ENCODE data around the gene KRTAP17-1.
"Not testable (repeated sequence)": the region's sequence is repeated elsewhere in the genome, so short reads cannot be mapped to it uniquely, and the experiment has no call there.

KRTAP17-1 gene

GRCh38 chr17:41301916-41302901, 13.3 kb downstream of the KRTAP17-1 start, which contains the start of gene KRTAP29-1:
Gene KRTAP29-1, minus strand, starts transcription at chr17:41302851. Its CDS starts 0 bp downstream, at chr17:41302851.
- DNase-seq, result no peak

DNA sequence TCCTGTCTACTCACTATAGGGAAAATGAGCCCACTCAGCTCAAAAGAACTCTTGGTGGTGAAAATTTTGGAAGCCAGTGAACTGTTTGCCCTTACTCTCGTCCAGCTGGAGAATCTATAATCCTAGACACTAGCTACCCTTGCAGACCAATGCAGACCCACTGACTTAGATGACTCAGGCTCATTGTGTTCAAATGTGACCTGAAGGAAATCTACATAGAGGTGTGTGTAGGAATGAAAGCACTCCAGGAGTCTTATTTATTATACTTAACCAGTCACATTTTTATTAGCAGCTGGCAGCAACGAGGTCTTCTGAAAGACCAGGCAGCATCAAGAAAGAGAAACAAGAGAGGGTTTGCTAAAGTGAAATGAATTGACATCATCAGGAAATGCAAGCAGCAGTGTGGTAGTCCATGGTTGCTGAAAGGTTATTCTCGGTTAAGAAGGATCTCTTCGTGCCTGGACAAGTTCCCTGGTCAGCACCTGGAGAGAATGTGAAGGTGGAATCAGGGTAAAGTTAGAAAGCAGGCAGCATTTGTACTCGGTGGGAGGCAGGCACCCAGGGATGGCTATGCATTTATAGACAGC, 14.2 kb downstream of the KRTAP17-1 start:
- DNase-seq, result no peak

- DNase-seq, result no peak
Observed at GRCh38 chr17:41298458-41299135, 16.9 kb downstream of the KRTAP17-1 start.

- DNase-seq, result no peak
Observed at GRCh38 chr17:41296846-41297245, 18.7 kb downstream of the KRTAP17-1 start.

- DNase-seq, result no peak
Observed at GRCh38 chr17:41294016-41294415, 21.5 kb downstream of the KRTAP17-1 start.

DNA sequence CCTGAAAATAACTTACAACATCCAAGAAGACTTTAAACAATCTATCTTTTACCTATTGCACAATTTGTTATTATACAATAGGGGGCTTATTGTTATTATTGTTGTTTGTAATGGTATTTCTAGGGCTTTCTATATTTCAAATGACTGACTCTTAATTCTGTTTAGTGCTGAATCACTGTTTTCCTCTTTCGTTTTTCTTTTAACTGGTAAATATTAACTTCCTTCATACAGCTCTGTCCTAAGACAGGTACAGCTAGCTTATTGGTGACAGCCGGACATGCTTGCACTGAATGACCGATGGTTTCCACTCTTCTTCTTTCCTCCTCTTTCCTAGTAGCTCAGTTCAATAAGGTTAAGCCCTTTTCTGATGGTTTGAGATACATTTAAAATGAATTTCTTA, 28.5 kb downstream of the KRTAP17-1 start:
- DNase-seq, result no peak

DNA sequence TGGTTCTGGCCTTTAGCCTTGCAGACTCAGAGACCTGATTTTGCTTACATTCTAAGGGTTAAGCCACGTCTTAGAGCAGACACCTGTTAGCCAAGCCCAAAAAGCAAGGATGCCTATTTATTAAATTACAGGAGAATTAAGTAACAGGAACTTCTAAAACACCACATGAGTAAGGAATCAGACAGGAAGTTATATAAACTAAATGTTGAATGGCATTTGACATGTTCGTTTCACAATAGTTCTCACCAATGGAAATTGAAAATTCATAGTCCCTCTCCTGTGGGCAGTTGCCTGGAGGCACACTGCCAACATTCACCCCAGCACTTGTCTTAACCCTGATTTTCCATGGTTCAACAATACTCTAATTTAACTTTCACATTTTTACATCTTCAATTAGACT, 31.0 kb downstream of the KRTAP17-1 start:
- no peak for DNase-seq

GRCh38 chr17:41284043-41284442, 31.5 kb downstream of the KRTAP17-1 start:
- DNase-seq, result no peak

GRCh38 chr17:41278176-41278955, 37.1 kb downstream of the KRTAP17-1 start:
- DNase-seq, result no peak

DNA sequence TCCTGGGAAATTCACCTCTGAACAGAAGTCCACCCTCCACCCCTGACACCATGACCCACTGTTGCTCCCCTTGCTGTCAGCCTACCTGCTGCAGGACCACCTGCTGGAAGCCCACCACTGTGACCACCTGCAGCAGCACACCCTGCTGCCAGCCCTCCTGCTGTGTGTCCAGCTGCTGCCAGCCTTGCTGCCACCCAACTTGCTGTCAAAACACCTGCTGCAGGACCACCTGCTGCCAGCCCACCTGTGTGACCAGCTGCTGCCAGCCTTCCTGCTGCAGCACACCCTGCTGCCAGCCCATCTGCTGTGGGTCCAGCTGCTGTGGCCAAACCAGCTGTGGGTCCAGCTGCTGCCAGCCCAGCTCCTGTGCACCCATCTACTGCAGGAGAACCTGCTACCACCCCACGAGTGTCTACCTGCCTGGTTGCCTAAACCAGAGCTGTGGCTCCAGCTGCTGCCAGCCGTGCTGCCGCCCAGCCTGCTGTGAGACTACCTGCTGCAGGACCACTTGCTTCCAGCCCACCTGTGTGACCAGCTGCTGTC, 39.8 kb downstream of the KRTAP17-1 start, which contains the start of gene KRTAP9-7:
Gene KRTAP9-7, plus strand, starts transcription at position 51 of the 543 bp plus-strand sequence. Its CDS starts 0 bp downstream, at position 51.
- DNase-seq, result not testable (repeated sequence)

DNA sequence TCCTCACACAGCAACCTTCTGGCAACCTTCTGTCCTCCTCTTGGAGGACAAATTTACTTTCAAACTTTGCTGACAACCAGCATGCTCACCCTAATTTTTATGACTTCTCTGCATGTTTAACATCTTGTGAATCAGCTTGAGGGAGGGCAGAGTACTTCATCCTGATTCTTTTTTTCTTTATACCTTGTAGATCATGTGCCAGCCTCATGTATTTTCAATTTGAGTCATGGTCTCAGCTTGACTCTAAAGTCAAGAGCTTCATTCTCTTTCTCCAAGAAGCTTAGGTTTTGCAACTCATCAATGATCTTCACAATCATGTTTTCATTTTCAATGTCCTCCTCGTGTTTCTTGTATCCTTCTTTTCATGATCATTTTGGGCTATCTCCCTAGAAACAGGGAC, 43.7 kb downstream of the KRTAP17-1 start:
- DNase-seq, result no peak

GRCh38 chr17:41271323-41271722, 44.2 kb downstream of the KRTAP17-1 start:
- DNase-seq, result not testable (repeated sequence)

GRCh38 chr17:41267711-41268110, 47.8 kb downstream of the KRTAP17-1 start:
- no peak for DNase-seq

DNA sequence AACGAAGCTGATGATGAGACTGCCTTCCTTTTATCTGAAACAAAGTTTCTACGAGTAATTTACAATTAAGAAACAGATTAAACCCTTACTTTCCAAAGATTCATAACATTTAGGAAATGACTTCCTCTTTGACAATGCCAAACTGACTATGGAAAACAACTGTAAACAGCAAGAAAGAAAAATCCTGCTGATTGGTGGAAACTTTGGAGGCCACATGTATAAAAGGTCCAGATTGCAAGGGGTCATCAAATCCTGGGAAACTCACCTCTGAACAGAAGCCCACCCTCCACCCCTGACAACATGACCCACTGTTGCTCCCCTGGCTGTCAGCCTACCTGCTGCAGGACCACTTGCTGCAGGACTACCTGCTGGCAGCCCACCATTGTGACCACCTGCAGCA, 50.4 kb downstream of the KRTAP17-1 start, which contains the start of gene KRTAP9-6:
Gene KRTAP9-6, plus strand, starts transcription at position 301 of the 400 bp plus-strand sequence. Its CDS starts 0 bp downstream, at position 301.
- DNase-seq, result no peak
